SK-N-SH treated with all-trans-retinoic acid at 6 μM for 48 hours (cell line): ENCODE measurements around the gene IGF1R.

Experiments
- ARNTL ChIP-seq: fragments of 450-650 bp; formaldehyde crosslinking; IDR thresholded peaks from 2 replicates; pipeline ENCODE4 v1.5.0; 2020; ENCODE audit warnings: low read depth, mild to moderate bottlenecking, moderate library complexity, borderline replicate concordance
- GLIS3 ChIP-seq: fragments of 250-450 bp; sonication (Bioruptor Pico); IDR thresholded peaks from 2 replicates; pipeline ENCODE4 v1.5.0; 2020; ENCODE audit warnings: mild to moderate bottlenecking, moderate library complexity
- ISL1 ChIP-seq: fragments of 250-450 bp; sonication (Bioruptor Pico); IDR thresholded peaks from 2 replicates; pipeline ENCODE4 v2.1.2; 2022; ENCODE audit warnings: mild to moderate bottlenecking, moderate library complexity
- PPARA ChIP-seq: fragments of 250-450 bp; sonication (Bioruptor Pico); IDR thresholded peaks from 2 replicates; pipeline ENCODE4 v1.5.0; 2020; ENCODE audit warnings: mild to moderate bottlenecking, borderline replicate concordance
- RARB ChIP-seq: fragments of 250-450 bp; sonication (Bioruptor Pico); IDR thresholded peaks from 2 replicates; pipeline ENCODE4 v1.8.0; 2021; ENCODE audit warnings: mild to moderate bottlenecking, moderate library complexity
- TCF4 ChIP-seq: fragments of 250-450 bp; sonication (Bioruptor Pico); IDR thresholded peaks from 2 replicates; pipeline ENCODE4 v1.8.0; 2021; ENCODE audit warnings: mild to moderate bottlenecking, moderate library complexity, borderline replicate concordance
- ZC3H10 ChIP-seq: fragments of 250-450 bp; sonication (Bioruptor Pico); IDR thresholded peaks from 2 replicates; pipeline ENCODE4 v1.5.1; 2021; ENCODE audit warnings: mild to moderate bottlenecking, moderate library complexity
- ZFP3 ChIP-seq: fragments of 250-450 bp; sonication (Bioruptor Pico); IDR thresholded peaks from 2 replicates; pipeline ENCODE4 v1.5.0; 2020; ENCODE audit warnings: mild to moderate bottlenecking, moderate library complexity
- ZFP30 ChIP-seq: fragments of 450-650 bp; formaldehyde crosslinking; IDR thresholded peaks from 2 replicates; pipeline ENCODE4 v1.5.0; 2022; ENCODE audit warnings: mild to moderate bottlenecking, moderate library complexity
- ZNF70 ChIP-seq: fragments of 450-650 bp; formaldehyde crosslinking; IDR thresholded peaks from 2 replicates; pipeline ENCODE4 v1.5.0; 2020; ENCODE audit warnings: mild to moderate bottlenecking, moderate library complexity
- ZNF8 ChIP-seq: fragments of 450-650 bp; formaldehyde crosslinking; IDR thresholded peaks from 2 replicates; pipeline ENCODE4 v1.5.0; 2020; ENCODE audit warnings: mild to moderate bottlenecking, moderate library complexity
- TF ChIP-seq, protein P1 (sequence below): fragments of 250-450 bp; sonication (Bioruptor Pico); IDR thresholded peaks from 2 replicates; pipeline ENCODE4 v1.5.1; 2020; ENCODE audit warnings: low read depth, mild to moderate bottlenecking, moderate library complexity
- TF ChIP-seq, protein P2 (sequence below): fragments of 250-450 bp; sonication (Bioruptor Pico); IDR thresholded peaks from 2 replicates; pipeline ENCODE4 v1.8.0; 2020; ENCODE audit warnings: mild to moderate bottlenecking, moderate library complexity, borderline replicate concordance
- TF ChIP-seq, protein P3 (sequence below): fragments of 250-450 bp; sonication (Bioruptor Pico); IDR thresholded peaks from 2 replicates; pipeline ENCODE4 v1.8.0; 2021; ENCODE audit warnings: low read depth, mild to moderate bottlenecking, moderate library complexity, borderline replicate concordance

DNA sequence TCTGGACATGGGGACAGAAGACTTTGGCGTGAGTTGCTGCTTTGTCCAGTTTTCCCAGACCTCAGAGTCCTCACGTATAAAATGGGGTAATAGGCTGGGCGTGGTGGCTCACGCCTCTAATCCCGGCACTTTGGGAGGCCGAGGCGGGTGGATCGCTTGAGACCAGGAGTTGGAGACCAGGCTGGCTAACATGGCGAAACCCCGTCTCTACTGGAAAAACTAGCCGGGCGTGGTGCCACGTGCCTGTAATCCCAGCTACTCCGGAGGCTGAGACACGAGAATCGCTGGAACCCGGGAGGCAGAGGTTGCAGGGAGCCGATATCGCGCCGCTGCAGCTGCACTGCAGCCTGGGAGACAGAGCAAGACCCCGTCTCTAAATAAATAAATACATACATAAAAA lies 22.7 kb upstream of the IGF1R start:
- no peak for TF ChIP-seq ISL1 (CRISPR knock-in tag)
- TF ChIP-seq, protein P1, sequence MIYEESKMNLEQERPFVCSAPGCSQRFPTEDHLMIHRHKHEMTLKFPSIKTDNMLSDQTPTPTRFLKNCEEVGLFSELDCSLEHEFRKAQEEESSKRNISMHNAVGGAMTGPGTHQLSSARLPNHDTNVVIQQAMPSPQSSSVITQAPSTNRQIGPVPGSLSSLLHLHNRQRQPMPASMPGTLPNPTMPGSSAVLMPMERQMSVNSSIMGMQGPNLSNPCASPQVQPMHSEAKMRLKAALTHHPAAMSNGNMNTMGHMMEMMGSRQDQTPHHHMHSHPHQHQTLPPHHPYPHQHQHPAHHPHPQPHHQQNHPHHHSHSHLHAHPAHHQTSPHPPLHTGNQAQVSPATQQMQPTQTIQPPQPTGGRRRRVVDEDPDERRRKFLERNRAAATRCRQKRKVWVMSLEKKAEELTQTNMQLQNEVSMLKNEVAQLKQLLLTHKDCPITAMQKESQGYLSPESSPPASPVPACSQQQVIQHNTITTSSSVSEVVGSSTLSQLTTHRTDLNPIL, result no peak
- no peak for TF ChIP-seq ZNF70 (CRISPR knock-in tag)
- TF ChIP-seq, protein P2, sequence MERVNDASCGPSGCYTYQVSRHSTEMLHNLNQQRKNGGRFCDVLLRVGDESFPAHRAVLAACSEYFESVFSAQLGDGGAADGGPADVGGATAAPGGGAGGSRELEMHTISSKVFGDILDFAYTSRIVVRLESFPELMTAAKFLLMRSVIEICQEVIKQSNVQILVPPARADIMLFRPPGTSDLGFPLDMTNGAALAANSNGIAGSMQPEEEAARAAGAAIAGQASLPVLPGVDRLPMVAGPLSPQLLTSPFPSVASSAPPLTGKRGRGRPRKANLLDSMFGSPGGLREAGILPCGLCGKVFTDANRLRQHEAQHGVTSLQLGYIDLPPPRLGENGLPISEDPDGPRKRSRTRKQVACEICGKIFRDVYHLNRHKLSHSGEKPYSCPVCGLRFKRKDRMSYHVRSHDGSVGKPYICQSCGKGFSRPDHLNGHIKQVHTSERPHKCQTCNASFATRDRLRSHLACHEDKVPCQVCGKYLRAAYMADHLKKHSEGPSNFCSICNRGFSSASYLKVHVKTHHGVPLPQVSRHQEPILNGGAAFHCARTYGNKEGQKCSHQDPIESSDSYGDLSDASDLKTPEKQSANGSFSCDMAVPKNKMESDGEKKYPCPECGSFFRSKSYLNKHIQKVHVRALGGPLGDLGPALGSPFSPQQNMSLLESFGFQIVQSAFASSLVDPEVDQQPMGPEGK (CRISPR knock-in tag), result no peak
- no peak for TF ChIP-seq ZC3H10 (CRISPR knock-in tag)
- TF ChIP-seq, protein P3, sequence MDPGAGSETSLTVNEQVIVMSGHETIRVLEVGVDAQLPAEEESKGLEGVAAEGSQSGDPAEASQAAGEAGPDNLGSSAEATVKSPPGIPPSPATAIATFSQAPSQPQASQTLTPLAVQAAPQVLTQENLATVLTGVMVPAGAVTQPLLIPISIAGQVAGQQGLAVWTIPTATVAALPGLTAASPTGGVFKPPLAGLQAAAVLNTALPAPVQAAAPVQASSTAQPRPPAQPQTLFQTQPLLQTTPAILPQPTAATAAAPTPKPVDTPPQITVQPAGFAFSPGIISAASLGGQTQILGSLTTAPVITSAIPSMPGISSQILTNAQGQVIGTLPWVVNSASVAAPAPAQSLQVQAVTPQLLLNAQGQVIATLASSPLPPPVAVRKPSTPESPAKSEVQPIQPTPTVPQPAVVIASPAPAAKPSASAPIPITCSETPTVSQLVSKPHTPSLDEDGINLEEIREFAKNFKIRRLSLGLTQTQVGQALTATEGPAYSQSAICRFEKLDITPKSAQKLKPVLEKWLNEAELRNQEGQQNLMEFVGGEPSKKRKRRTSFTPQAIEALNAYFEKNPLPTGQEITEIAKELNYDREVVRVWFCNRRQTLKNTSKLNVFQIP, result no peak
- no peak for TF ChIP-seq ARNTL
- no peak for TF ChIP-seq RARB
- TF ChIP-seq ZNF8 (CRISPR knock-in tag), result no peak
- TF ChIP-seq ZFP3 (CRISPR knock-in tag), result no peak
- TF ChIP-seq PPARA (CRISPR knock-in tag), result no peak
- TF ChIP-seq TCF4 (CRISPR knock-in tag), result no peak
- no peak for TF ChIP-seq GLIS3
- no peak for TF ChIP-seq ZFP30 (CRISPR knock-in tag)
